ENCODE data around the gene ZNF200.
A peak's percentile ranks its signal among the peaks of the same experiment; 100 is the strongest.

ZNF200 gene

DNA sequence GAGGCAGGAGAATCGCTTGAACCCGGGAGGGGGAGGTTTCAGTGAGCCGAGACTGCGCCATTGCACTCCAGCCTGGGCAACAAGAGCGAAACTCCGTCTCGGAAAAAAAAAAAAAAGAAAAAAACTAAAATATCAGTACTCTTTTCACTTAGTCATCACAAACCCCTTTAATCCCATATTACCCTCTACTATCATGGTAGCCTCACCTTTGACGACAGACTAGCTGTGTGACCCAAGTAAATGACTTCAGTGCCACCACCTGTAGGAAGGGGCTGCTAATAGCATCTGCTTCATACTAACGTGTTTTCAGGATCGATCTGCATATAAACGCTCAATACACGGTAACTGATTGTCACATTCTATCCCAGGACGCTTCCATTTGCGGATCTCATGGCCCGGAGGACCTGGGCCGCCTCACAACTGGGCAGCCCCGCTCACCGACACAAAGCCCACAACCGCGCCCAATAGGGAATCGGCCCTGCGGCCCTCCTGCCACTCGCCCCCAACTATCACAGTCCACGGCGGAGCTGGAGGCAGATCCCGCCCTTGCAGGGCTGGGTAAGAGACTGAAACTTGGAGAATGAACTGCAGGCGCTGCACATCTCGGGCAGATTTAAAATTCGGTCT lies 47.3 kb upstream of the ZNF200 start:
- no peak overlapping the region for H3K4me3 ChIP-seq (IDR thresholded peaks at IDR 0.05; ENCODE audit: insufficient read depth, low read depth, low read length)
- H3K27me3 ChIP-seq (ENCODE audit: insufficient read depth, low read depth) = no peaks in the 10 kb centered on the region
- H4K20me1 ChIP-seq (ENCODE audit: insufficient read depth) = no peaks in the 10 kb centered on the region
- peaks cover 14% of the 10 kb centered on the region; the same call in 1 of the 2 replicates for H3K36me3 ChIP-seq (ENCODE audit: insufficient read depth)
- peaks cover 25% of the 10 kb centered on the region for H3K4me1 ChIP-seq (ENCODE audit: low read depth, poor library complexity, severe bottlenecking)
- H2AFZ ChIP-seq (ENCODE audit: low read depth) = peak overlapping the region; percentile 65
- H3K79me2 ChIP-seq (ENCODE audit: insufficient read depth, low read depth) = peaks cover 34% of the 10 kb centered on the region
- peak overlapping the region; percentile 52 for H3K4me2 ChIP-seq
- H3K27ac ChIP-seq = peak overlapping the region; percentile 91
- peak overlapping the region; percentile 88 for H3K9ac ChIP-seq
- TF ChIP-seq CTCF (conservative IDR thresholded peaks at IDR 0.05; ENCODE audit: low read depth, low read length) = 0 out of 2 replicates have a peak, but pooled peaks have one; percentile 32

DNA sequence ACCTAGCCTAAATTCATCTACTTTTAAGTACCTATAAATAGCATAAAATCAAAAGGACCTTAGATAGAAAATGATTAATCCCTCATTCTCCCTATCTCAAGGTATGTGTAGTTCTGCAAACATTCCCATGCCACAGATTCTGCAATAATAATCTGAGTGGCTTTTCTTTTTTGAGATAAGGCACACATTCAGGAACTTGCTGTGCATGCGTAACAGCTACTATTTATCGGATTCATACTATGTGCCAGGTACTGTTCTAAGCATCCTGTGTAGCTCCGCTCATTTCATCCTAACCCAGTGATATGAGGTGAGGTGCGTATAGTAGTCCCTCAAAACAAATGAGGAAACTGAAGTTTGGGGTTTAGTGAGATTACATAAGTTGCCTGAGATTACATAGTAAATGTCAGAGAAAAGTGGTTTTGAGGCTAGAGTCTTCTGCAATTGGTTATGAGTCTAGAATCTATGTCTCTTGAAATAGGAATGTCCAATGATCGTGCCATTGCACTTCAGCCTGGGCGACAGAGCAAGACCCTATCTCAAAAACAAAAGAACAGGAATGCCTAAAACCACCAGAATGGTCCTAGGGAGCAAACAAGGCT lies 46.4 kb upstream of the ZNF200 start:
- H4K20me1 ChIP-seq (ENCODE audit: insufficient read depth) = no peaks in the 10 kb centered on the region
- peak overlapping the region; percentile 65; the same call in 1 of the 2 replicates for H2AFZ ChIP-seq (ENCODE audit: low read depth)
- no peaks in the 10 kb centered on the region for H3K27me3 ChIP-seq (ENCODE audit: insufficient read depth, low read depth)
- peak overlapping the region; percentile 88; the same call in 1 of the 2 replicates for H3K9ac ChIP-seq
- peak overlapping the region; percentile 91 for H3K27ac ChIP-seq
- no peak for TF ChIP-seq CTCF (conservative IDR thresholded peaks at IDR 0.05; ENCODE audit: low read depth, low read length)
- H3K4me1 ChIP-seq (ENCODE audit: low read depth, poor library complexity, severe bottlenecking) = peaks cover 25% of the 10 kb centered on the region
- peak overlapping the region; percentile 52 for H3K4me2 ChIP-seq
- H3K79me2 ChIP-seq (ENCODE audit: insufficient read depth, low read depth) = peaks cover 29% of the 10 kb centered on the region
- H3K4me3 ChIP-seq (IDR thresholded peaks at IDR 0.05; ENCODE audit: insufficient read depth, low read depth, low read length) = no peak overlapping the region
- peaks cover 8% of the 10 kb centered on the region; the same call in 1 of the 2 replicates for H3K36me3 ChIP-seq (ENCODE audit: insufficient read depth)

- H3K9ac ChIP-seq = no peak overlapping the region
- H3K4me3 ChIP-seq (IDR thresholded peaks at IDR 0.05; ENCODE audit: insufficient read depth, low read depth, low read length) = no peak overlapping the region
- no peaks in the 10 kb centered on the region for H3K36me3 ChIP-seq (ENCODE audit: insufficient read depth)
- H3K4me2 ChIP-seq = no peak overlapping the region
- H3K27me3 ChIP-seq (ENCODE audit: insufficient read depth, low read depth) = no peaks in the 10 kb centered on the region
- no peaks in the 10 kb centered on the region for H4K20me1 ChIP-seq (ENCODE audit: insufficient read depth)
- peaks cover 12% of the 10 kb centered on the region for H3K4me1 ChIP-seq (ENCODE audit: low read depth, poor library complexity, severe bottlenecking)
- H3K79me2 ChIP-seq (ENCODE audit: insufficient read depth, low read depth) = no peaks in the 10 kb centered on the region
- no peak overlapping the region for H2AFZ ChIP-seq (ENCODE audit: low read depth)
- no peak overlapping the region for H3K27ac ChIP-seq
- no peak for TF ChIP-seq CTCF (conservative IDR thresholded peaks at IDR 0.05; ENCODE audit: low read depth, low read length)
Observed at GRCh38 chr16:3276679-3277078, 41.7 kb upstream of the ZNF200 start.

DNA sequence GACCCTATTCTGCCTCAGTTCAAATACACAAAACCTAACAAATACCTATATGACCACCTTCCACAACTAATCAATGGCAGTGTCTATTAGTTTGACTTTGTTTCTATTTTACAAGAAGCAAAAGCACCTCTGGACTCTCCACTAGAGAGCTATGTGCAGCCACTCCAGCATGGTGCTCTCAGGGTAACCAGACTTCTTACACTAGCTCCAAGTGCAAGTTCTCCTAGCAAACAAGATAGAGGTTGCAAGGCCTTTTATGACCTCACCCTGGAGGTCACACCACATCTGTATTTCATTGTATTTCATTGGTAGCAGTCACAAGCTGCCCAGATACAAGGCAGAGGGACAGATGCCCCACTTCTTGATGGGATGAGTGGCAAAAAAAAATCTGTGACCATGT lies 40.0 kb upstream of the ZNF200 start:
- no peak overlapping the region for H2AFZ ChIP-seq (ENCODE audit: low read depth)
- H3K27me3 ChIP-seq (ENCODE audit: insufficient read depth, low read depth) = no peaks in the 10 kb centered on the region
- no peak overlapping the region for H3K4me3 ChIP-seq (IDR thresholded peaks at IDR 0.05; ENCODE audit: insufficient read depth, low read depth, low read length)
- no peak for TF ChIP-seq CTCF (conservative IDR thresholded peaks at IDR 0.05; ENCODE audit: low read depth, low read length)
- H3K79me2 ChIP-seq (ENCODE audit: insufficient read depth, low read depth) = no peaks in the 10 kb centered on the region
- H3K4me2 ChIP-seq = no peak overlapping the region
- H3K4me1 ChIP-seq (ENCODE audit: low read depth, poor library complexity, severe bottlenecking) = peaks cover 3% of the 10 kb centered on the region
- H3K27ac ChIP-seq = no peak overlapping the region
- no peak overlapping the region for H3K9ac ChIP-seq
- H4K20me1 ChIP-seq (ENCODE audit: insufficient read depth) = no peaks in the 10 kb centered on the region
- no peaks in the 10 kb centered on the region for H3K36me3 ChIP-seq (ENCODE audit: insufficient read depth)

All from KMS-11 (cell line).